Activated CD4-positive, alpha-beta T cell treated with anti-CD3 and anti-CD28 coated beads for 24 hours (primary cell): ENCODE results near the gene HSPA5.
A peak's percentile ranks its signal among the peaks of the same experiment; 100 is the strongest.
"Not testable (repeated sequence)": the region's sequence is repeated elsewhere in the genome, so short reads cannot be mapped to it uniquely, and the experiment has no call there.

ENCODE experiments used
- DNase-seq, 2 donors: peaks; one replicate each; pipeline ENCODE4 v3.0.0-alpha.2; 2020; ENCODE audit warnings: low read depth in 2 of 2

Gene HSPA5

GRCh38 chr9:125241000-125241862 lies at the start of gene HSPA5:
Gene HSPA5 (minus strand): TSS chr9:125241343. CDS start chr9:125241126, 217 bp downstream.
- peak; percentile 99 for DNase-seq

- DNase-seq = not testable (repeated sequence)
These were observed 45.8 kb upstream of the HSPA5 start for GRCh38 chr9:125286935-125287433.

GRCh38 chr9:125284855-125285254 lies 43.7 kb upstream of the HSPA5 start:
- no peak for DNase-seq

GRCh38 chr9:125280945-125281344 lies 39.8 kb upstream of the HSPA5 start:
- no peak for DNase-seq

GRCh38 chr9:125277411-125277810 lies 36.3 kb upstream of the HSPA5 start:
- no peak for DNase-seq

GRCh38 chr9:125276771-125277170 lies 35.6 kb upstream of the HSPA5 start:
- DNase-seq = no peak

GRCh38 chr9:125272697-125273096 lies 31.6 kb upstream of the HSPA5 start:
- DNase-seq = no peak

- no peak for DNase-seq
These were observed 29.9 kb upstream of the HSPA5 start for GRCh38 chr9:125271081-125271480.

GRCh38 chr9:125269014-125269397 lies 27.9 kb upstream of the HSPA5 start:
- no peak for DNase-seq

- DNase-seq = no peak
These were observed 27.4 kb upstream of the HSPA5 start for GRCh38 chr9:125268394-125269013.

- DNase-seq = not testable (repeated sequence)
These were observed 22.9 kb upstream of the HSPA5 start for GRCh38 chr9:125264068-125264467.

- no peak for DNase-seq
These were observed 21.3 kb upstream of the HSPA5 start for GRCh38 chr9:125262294-125262991.

GRCh38 chr9:125261501-125262293 lies 20.6 kb upstream of the HSPA5 start, which contains the start of gene GAPVD1:
Gene GAPVD1 (plus strand): TSS chr9:125261826. CDS start chr9:125298922, 37,096 bp downstream.
- DNase-seq = peak; percentile 75 to 79

- DNase-seq = no peak
These were observed 19.4 kb upstream of the HSPA5 start for GRCh38 chr9:125260561-125260960.

- DNase-seq = no peak
These were observed 17.8 kb upstream of the HSPA5 start for GRCh38 chr9:125258832-125259534.

GRCh38 chr9:125258160-125258785 lies 17.1 kb upstream of the HSPA5 start:
- DNase-seq = no peak

GRCh38 chr9:125255781-125256391 lies 14.7 kb upstream of the HSPA5 start:
- no peak for DNase-seq

- DNase-seq = no peak
These were observed 13.1 kb upstream of the HSPA5 start for GRCh38 chr9:125254231-125254630.

- no peak for DNase-seq
These were observed 5.1 kb upstream of the HSPA5 start for GRCh38 chr9:125246261-125246667.

- DNase-seq = no peak
These were observed 2.7 kb upstream of the HSPA5 start for GRCh38 chr9:125243792-125244260.
